HG02759 (cell line): ENCODE results near the gene TLL2.

Experiments used
- ATAC-seq: cut with Tn5 transposase; IDR thresholded peaks from one replicate; pipeline ENCODE4 v1.9.1; 2021; ENCODE audit warnings: mild to moderate bottlenecking, moderate library complexity; ENCODE audit not compliant: unreplicated experiment

TLL2 gene

DNA sequence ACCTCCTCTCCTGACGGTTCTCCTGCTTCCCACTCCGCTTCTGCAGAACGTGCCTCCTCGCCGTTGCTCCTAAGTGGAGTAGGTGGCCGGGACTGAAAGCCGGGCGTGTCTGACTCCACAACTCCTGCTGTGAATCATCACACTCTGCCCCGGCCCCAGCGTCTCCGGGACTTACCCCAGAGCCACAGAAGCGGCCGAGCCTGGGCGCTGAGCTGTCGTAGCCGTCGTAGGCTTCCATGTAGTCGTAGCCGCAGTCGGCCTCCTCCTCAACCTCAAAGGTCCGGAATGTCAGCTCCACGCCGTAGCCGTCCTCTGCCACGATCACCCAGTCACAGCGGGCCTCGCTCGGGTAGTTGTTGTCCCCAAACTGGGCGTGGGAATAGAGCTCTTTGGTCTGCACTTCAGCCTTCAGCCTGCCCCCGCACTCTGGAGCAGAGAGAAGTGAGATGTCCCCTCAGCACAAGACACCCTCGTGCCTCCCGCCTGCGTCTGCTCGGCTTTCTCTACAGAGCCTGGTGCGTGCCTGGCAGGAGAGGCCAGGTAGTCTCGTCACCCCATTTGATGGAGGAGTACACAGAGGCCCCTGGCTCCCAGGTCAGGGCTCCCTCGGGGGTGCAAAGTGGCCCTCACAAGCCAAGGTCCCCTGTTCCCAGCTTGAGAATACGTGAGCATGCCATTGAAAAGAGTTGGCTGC is 143.7 kb downstream of the TLL2 start:
- no peak for ATAC-seq

DNA sequence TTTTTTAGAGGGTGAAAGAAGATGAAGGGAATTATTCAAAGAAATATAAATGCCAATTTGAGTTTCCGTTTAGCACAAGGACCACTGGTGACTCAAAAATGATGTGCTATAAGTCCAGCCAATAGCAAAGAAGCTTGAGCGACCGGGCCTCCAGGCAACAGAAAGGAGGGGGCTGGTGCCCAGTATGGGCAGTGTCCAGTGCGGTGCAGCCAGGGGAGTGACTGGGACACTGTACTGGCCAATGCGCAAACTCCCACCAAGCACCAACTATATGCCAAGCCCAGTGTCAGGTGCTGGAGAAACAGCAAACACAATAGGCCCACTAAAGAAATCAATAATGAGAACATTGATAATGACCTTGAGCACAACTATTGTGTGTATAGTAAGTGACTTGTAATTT is 144.8 kb downstream of the TLL2 start:
- no peak for ATAC-seq

- no peak for ATAC-seq
Observed at GRCh38 chr10:96367470-96367869, 146.3 kb downstream of the TLL2 start.

DNA sequence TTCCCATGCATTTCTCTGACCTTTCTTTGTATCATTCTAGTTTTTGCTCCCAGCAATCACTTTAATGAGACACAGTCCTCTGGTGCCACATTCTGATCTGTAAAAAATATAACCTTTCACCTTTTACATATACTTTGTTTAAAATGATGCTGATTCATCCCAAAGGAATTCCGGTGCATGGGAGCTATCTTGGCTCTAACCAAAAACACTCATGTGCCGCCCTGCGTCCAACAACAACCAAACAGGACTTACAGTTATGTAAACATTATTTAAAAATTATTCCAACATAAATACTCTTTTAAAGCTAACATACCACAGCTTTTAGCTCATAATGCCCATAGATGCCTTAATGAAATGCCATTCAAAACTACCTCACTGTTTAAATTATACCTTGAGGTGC is 147.2 kb downstream of the TLL2 start:
- no peak for ATAC-seq

GRCh38 chr10:96365571-96365970 is 148.2 kb downstream of the TLL2 start:
- no peak for ATAC-seq

DNA sequence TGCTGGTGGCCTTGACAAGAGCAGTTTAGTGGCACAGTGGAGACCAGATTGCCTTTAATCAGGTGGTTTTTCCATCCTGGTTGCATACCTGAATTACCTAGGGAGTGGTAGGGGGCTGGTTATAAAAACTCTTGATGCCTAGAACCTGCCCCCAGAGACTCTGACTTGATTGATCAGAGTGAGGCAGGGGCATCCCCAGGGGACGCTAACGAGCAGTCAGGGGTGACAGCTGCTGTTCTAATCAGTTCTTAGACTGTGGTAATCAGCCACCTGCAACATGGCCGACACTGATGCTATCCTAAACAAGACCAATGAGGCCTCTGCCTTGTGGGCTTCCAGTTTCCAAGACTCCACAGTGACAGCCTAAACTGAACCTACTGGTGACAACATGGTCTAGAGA is 153.0 kb downstream of the TLL2 start:
- no peak for ATAC-seq

DNA sequence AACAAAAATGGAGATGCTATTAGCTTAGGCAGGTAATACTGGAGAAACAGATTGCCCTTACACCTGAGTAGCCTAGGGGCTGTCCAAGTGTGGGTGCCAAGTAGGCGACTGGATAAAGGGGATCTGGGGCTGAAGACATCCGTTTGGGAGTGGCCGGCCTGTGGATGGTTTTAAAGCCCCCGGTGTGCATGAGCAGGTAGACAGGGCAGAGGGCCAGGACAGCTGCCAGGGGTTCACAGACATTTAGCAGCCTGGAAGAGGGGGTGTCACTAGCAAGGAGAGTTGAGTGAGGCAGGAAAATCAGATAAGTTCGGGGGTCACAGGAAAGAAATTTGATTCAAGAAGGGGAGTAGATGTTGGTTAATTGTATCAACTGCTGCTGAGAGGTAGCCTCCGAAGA is 153.4 kb downstream of the TLL2 start:
- no peak for ATAC-seq

DNA sequence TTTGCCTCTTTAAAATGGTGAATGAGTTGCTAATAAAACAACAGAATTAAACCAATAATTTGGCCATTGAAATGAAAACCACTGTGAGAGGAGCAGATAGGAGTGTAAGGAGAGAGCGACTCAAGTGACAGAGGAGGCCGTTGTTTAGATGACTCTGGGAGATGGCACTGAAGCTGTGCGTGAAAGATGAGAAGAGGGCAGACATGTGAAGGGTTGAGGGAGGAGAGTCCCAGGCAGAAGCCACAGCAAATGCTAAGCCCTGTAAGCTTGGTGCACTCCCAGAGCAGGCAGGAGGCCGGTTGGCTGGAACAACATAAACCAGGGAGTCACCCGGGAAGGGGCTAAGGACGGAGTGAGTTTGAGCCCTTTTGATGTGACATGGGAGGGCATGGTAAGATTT is 154.1 kb downstream of the TLL2 start:
- ATAC-seq = no peak

GRCh38 chr10:96358851-96359540 is 154.7 kb downstream of the TLL2 start, which contains the start of gene OPALIN:
OPALIN (minus strand) TSS chr10:96359002; CDS start chr10:96358896, 106 bp downstream.
- no peak for ATAC-seq

- no peak for ATAC-seq
Observed at GRCh38 chr10:96357038-96357620, 156.6 kb downstream of the TLL2 start.

DNA sequence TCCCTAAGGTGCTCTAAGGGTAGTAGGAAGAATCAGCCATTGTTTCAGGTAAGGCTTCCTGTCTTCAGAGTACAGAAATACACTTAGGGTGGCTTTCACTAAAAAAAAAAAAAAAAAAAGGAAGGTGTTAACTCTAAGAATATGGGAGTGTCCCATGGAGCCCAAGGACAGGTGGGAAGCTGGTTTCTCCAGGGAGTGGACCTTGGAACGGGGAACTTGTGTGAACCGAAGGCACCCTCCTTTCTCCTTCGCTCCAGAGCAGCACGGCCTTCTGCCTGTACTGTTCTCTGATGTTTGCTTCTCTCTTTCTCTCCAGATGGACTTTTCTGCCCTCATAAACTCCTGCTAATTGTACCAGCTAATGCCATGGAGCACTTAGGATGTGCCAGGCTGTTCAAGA is 161.1 kb downstream of the TLL2 start:
- ATAC-seq = no peak

DNA sequence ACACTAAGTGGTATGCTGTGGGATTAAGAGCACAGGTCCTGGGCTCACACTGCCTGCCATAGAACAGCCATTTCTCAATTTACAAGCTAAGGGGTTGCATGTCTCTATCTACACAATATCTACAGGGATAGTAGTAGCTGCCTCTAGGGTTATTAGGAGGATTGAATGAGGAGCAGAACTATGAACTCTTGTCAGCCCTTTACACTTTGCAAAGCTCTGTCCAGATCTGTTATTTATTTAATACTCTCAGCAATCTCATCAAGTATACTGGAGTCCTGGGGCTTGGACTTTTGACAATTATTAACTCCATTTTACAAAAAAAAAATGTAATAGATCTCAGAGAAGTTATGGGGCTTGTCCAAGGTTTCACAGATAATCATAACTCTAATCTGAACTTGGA is 161.7 kb downstream of the TLL2 start:
- no peak for ATAC-seq

DNA sequence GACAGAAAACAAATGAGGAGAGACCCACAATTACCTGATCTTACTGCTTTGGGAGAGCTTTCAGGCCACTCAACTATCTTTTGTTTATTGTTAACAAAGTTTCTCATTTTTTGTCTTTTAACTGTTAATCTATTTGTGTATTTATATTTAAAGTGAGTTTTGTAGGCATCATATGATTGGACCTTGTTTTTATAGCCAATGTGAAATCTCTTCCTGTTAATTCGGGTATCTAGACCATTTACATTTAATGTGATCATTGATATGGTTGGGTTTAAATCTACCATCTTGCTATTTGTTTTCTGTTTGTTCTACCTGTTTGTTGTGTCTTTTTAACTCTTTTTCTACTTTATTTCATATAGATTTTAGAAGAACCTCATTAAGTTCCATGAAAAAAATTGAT is 167.4 kb downstream of the TLL2 start:
- ATAC-seq = no peak

- no peak for ATAC-seq
Observed at GRCh38 chr10:96345222-96345621, 168.5 kb downstream of the TLL2 start.

GRCh38 chr10:96344178-96344577 is 169.5 kb downstream of the TLL2 start:
- no peak for ATAC-seq

GRCh38 chr10:96342402-96342801 is 171.3 kb downstream of the TLL2 start:
- no peak for ATAC-seq

- ATAC-seq = no peak
Observed at GRCh38 chr10:96341219-96342182, 172.2 kb downstream of the TLL2 start.

DNA sequence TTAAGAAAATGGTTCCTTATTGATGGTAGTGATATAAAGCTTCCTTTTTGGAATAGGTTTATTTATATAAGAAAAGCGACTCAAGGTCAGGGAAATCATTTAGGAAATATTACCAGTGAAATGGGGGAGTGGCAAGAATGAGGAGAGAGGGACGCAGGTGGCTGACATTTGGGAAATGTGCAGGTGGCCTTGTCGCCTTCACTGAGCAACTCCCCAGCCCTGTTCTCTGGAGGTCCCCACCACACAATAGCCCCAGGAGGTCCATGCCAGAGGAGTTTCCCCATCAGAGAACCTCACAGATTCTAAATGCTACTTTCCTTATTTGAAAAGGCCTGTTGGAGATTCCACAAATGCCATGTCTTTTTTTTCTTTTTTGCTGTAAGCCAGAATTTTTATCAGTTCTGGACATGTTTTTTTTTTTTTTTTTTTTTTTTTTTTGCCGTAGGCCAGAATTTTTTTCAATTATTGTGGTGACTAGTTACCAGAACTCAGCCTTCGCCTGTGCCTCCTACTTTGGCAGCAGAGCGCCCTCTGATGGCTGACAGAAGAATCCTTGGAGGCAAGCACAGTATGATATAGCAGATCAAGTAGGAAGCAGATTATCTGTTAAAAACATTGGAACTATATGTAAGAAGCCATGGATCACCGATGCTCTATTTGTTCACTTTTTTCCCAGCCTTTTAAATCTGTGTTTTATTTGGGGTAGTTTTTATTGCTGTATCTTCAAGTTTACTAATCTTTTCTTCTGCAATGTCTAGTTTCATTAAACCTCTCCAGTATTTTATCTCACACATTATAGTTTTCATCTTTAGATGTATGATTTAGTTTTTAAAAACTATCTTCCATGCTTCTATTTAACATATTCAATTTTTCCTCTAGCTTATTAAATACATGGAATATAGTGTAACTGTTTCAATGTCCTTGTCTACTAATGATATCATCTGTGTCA is 173.5 kb downstream of the TLL2 start:
- peak; percentile 72 for ATAC-seq

GRCh38 chr10:96339383-96339782 is 174.3 kb downstream of the TLL2 start:
- no peak for ATAC-seq
